Airway epithelial cell (primary cell): ENCODE results near the gene SPATA46. TPM values are rescaled to one million over a fixed set of nuclear protein-coding genes. Genes with fewer than 3 reads are reported as not detected.

ENCODE experiments used
- total RNA-seq: library from RNA; depleted of rRNA; stranded (reverse); fragments of >200 nt; gene quantifications from 2 replicates; pipeline ENCODE4 v1.2.3, GENCODE V29; 2015

The SPATA46 gene, protein sequence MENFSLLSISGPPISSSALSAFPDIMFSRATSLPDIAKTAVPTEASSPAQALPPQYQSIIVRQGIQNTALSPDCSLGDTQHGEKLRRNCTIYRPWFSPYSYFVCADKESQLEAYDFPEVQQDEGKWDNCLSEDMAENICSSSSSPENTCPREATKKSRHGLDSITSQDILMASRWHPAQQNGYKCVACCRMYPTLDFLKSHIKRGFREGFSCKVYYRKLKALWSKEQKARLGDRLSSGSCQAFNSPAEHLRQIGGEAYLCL
- not detected in 2 replicates for total RNA-seq

DNA sequence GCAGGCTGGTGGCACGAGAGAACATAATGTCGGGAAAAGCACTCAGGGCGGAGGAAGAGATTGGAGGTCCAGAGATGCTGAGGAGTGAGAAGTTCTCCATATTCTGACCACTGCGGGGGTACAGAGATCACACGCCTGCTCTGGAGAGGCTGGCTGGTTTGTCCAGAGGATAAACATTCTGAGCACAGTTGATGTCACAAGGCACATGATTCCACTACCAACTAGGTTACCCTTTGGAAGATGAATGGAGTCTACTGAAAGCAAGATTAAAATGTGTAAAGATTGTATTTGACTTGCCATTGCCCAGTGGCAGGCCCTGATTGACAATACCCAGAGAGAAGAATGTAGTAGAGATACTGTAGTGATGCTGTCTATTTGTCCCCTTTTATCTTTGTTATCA is at the start of gene SPATA46:
TSS of gene SPATA46 (minus strand) at position 164 of the 400 bp plus-strand sequence. CDS start at position 100, 64 bp downstream.

DNA sequence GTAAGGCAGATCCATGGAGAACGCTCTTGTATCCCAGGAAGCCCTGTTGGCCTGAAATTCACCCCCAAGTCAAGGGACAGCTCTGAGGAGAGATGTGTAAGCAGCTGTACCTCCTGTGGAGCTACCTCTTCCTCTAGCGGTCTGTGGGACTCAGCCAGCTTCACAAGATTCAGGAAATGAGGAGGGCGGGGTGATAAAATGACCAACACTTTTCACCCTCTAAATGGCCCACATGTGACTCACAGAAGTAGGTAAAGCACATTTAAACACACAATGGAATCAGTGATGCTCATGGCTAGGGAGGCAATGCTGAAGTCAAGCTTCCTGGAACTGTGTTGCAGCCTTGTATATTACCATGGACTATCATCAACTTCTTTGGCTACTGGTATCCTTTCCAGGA is 35.3 kb upstream of the SPATA46 start, which contains the start of gene SH2D1B:
TSS of gene SH2D1B (minus strand) at position 135 of the 400 bp plus-strand sequence. CDS start at position 15, 120 bp downstream.

DNA sequence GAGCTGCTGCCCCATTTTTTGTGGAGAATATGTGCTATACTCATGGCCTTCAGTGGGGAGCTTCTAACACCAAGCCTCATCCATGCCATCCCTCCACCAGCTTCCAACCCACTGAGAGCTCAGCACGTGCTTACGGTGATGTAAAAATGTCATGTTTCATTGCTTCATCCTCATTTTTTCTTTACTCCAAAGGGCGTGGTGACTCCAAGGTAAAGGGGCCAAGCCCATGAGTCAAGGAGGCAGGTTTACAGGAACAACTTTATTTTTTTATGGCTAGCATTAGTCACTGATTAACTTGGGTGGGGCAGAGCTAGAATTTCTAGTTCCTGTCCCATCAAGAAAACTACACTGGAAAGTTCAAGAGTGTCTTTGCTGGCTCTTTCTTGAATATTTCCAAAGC is 4.7 kb upstream of the SPATA46 start, which contains the start of gene C1orf226:
TSS of gene C1orf226 (plus strand) at position 346 of the 400 bp plus-strand sequence. CDS start 174 bp downstream, outside the sequence.

Other genes starting within 250 kb of the SPATA46 start
- 0.46 and 1.1 TPM in 2 replicates for gene C1orf226, start 4.9 kb upstream of the SPATA46 start, total RNA-seq
- not detected in 2 replicates for gene SH2D1B, start 35.3 kb upstream of the SPATA46 start, total RNA-seq
- 28.9 and 34.6 TPM in 2 replicates for gene UHMK1, start 121.0 kb upstream of the SPATA46 start, total RNA-seq
- 50.1 and 52.0 TPM in 2 replicates for gene UAP1, start 184.9 kb upstream of the SPATA46 start, total RNA-seq